HEK293 (cell line): ENCODE results near the gene ZNF641.

ENCODE experiments used
- ATF2 ChIP-seq: fragments of 450-650 bp; formaldehyde crosslinking; IDR thresholded peaks from 2 replicates; pipeline ENCODE4 v1.5.1; 2016; ENCODE audit warnings: missing biosample characterization, missing genetic modification characterization, low read depth
- CTCF ChIP-seq: fragments of 450-650 bp; formaldehyde crosslinking; IDR thresholded peaks from 2 replicates; pipeline ENCODE4 v1.5.1; 2016; ENCODE audit warnings: missing biosample characterization, missing genetic modification characterization
- MEIS1 ChIP-seq: sonication (generic); formaldehyde crosslinking; IDR thresholded peaks from 2 replicates; pipeline ENCODE4 v1.8.1; 2022; ENCODE audit warnings: missing genetic modification reagents, mild to moderate bottlenecking, borderline replicate concordance
- REST ChIP-seq: fragments of 450-650 bp; formaldehyde crosslinking; IDR thresholded peaks from 2 replicates; pipeline ENCODE4 v1.5.1; 2016; ENCODE audit warnings: missing biosample characterization, missing genetic modification characterization
- ZBTB7A ChIP-seq: fragments of 450-650 bp; formaldehyde crosslinking; IDR thresholded peaks from 2 replicates; pipeline ENCODE4 v1.5.1; 2016; ENCODE audit warnings: low read depth, missing biosample characterization, missing genetic modification characterization
- ZNF155 ChIP-seq: fragments of 450-650 bp; formaldehyde crosslinking; IDR thresholded peaks from 2 replicates; pipeline ENCODE4 v1.5.1; 2016; ENCODE audit warnings: missing biosample characterization, missing genetic modification characterization
- ZNF23 ChIP-seq: fragments of 450-650 bp; formaldehyde crosslinking; IDR thresholded peaks from 2 replicates; pipeline ENCODE4 v1.5.1; 2016; ENCODE audit warnings: missing biosample characterization, missing genetic modification characterization, borderline replicate concordance
- ZNF292 ChIP-seq: fragments of 450-650 bp; formaldehyde crosslinking; IDR thresholded peaks from 2 replicates; pipeline ENCODE4 v1.5.1; 2016; ENCODE audit warnings: low read depth, missing biosample characterization, missing genetic modification characterization, borderline replicate concordance
- ZNF501 ChIP-seq: fragments of 450-650 bp; formaldehyde crosslinking; IDR thresholded peaks from 2 replicates; pipeline ENCODE4 v1.5.1; 2016; ENCODE audit warnings: missing biosample characterization, missing genetic modification characterization
- ZNF521 ChIP-seq: fragments of 450-650 bp; formaldehyde crosslinking; IDR thresholded peaks from 2 replicates; pipeline ENCODE4 v1.5.1; 2017; ENCODE audit warnings: missing biosample characterization, mild to moderate bottlenecking, missing genetic modification characterization
- ZNF544 ChIP-seq: fragments of 450-650 bp; formaldehyde crosslinking; IDR thresholded peaks from 2 replicates; pipeline ENCODE4 v1.5.0; 2017; ENCODE audit warnings: missing biosample characterization, missing genetic modification characterization
- ZNF664 ChIP-seq: fragments of 450-650 bp; formaldehyde crosslinking; IDR thresholded peaks from 2 replicates; pipeline ENCODE4 v1.5.1; 2016; ENCODE audit warnings: missing biosample characterization, missing genetic modification characterization
- TF ChIP-seq, protein P1 (sequence below): fragments of 450-650 bp; formaldehyde crosslinking; IDR thresholded peaks from 2 replicates; pipeline ENCODE4 v1.5.1; 2016; ENCODE audit warnings: missing biosample characterization, missing genetic modification characterization
- TF ChIP-seq, protein P2 (sequence below): sonication (generic); formaldehyde crosslinking; IDR thresholded peaks from 2 replicates; pipeline ENCODE4 v1.8.1; 2022; ENCODE audit warnings: mild to moderate bottlenecking, moderate library complexity, missing genetic modification reagents

DNA sequence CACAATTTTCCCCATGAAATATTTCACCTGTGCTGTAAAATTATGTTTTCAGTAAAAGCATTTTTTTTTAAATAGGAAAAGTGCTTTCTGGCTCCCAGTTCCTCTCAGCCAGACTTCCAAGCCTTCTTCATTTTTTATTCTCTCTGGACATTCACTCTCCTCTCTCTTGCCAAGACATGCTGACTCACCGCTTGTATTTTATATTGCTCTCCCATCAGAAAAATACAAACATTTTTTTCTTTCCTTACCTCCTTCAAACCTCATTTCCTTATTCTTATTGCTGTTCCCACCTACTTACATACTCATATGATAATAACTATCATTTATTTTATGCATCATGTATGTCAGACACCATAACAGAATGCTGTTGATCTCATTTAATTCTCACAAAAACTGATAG, 37.7 kb upstream of the ZNF641 start:
- no peak for TF ChIP-seq CTCF (tag by site-specific recombination)
- no peak for TF ChIP-seq ZNF664 (tag by site-specific recombination)
- no peak for TF ChIP-seq ZNF155 (tag by site-specific recombination)
- no peak for TF ChIP-seq ATF2
- no peak for TF ChIP-seq ZNF521 (tag by site-specific recombination)
- no peak for TF ChIP-seq ZNF501 (tag by site-specific recombination)
- no peak for TF ChIP-seq ZNF544 (tag by site-specific recombination)
- TF ChIP-seq MEIS1 (CRISPR knock-in tag) = no peak
- TF ChIP-seq, protein P1, sequence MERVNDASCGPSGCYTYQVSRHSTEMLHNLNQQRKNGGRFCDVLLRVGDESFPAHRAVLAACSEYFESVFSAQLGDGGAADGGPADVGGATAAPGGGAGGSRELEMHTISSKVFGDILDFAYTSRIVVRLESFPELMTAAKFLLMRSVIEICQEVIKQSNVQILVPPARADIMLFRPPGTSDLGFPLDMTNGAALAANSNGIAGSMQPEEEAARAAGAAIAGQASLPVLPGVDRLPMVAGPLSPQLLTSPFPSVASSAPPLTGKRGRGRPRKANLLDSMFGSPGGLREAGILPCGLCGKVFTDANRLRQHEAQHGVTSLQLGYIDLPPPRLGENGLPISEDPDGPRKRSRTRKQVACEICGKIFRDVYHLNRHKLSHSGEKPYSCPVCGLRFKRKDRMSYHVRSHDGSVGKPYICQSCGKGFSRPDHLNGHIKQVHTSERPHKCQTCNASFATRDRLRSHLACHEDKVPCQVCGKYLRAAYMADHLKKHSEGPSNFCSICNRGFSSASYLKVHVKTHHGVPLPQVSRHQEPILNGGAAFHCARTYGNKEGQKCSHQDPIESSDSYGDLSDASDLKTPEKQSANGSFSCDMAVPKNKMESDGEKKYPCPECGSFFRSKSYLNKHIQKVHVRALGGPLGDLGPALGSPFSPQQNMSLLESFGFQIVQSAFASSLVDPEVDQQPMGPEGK (tag by site-specific recombination) = no peak
- TF ChIP-seq ZNF23 (tag by site-specific recombination) = no peak
- TF ChIP-seq ZNF292 (tag by site-specific recombination) = no peak
- TF ChIP-seq, protein P2, sequence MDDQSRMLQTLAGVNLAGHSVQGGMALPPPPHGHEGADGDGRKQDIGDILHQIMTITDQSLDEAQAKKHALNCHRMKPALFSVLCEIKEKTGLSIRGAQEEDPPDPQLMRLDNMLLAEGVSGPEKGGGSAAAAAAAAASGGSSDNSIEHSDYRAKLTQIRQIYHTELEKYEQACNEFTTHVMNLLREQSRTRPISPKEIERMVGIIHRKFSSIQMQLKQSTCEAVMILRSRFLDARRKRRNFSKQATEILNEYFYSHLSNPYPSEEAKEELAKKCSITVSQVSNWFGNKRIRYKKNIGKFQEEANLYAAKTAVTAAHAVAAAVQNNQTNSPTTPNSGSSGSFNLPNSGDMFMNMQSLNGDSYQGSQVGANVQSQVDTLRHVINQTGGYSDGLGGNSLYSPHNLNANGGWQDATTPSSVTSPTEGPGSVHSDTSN = no peak
- TF ChIP-seq REST (tag by site-specific recombination) = no peak
- TF ChIP-seq ZBTB7A (tag by site-specific recombination) = no peak
